Gastrocnemius medialis (tissue), 4 donors: ENCODE measurements around the gene RNU2-63P. TPM values are rescaled to one million over a fixed set of nuclear protein-coding genes. Genes with fewer than 3 reads are reported as not detected.
"Not testable (repeated sequence)": the region's sequence is repeated elsewhere in the genome, so short reads cannot be mapped to it uniquely, and the experiment has no call there.

ENCODE experiments used
- ATAC-seq, 2 donors: fragments of 150-250 bp; one replicate each; pipeline ENCODE4 v1.9.1; 2016
- DNase-seq, 2 donors: peaks; one replicate each; pipeline ENCODE4 v3.0.0-alpha.2; 2019
- H3K27ac ChIP-seq, 4 donors: fragments of 200-600 bp; sonication (generic); 1 replicate in 1 of 4; 2 replicates in 3 of 4; pipeline ENCODE4 v1.5.1; 2016 to 2018; ENCODE audit warnings: mild to moderate bottlenecking in 2 of 4, moderate library complexity in 1 of 4
- H3K27me3 ChIP-seq, 3 donors: fragments of 200-600 bp; sonication (generic) in 2 of 3; 1 replicate in 1 of 3; 2 replicates in 2 of 3; pipeline versions ENCODE4 v1.5.1 to v1.6.0; 2016 to 2019; ENCODE audit warnings: mild to moderate bottlenecking in 1 of 3, moderate library complexity in 1 of 3
- H3K36me3 ChIP-seq, 2 donors: fragments of 200-600 bp; sonication (generic) in 1 of 2; one replicate each; pipeline ENCODE4 v1.5.1; 2017 to 2018
- H3K4me1 ChIP-seq, 2 donors: fragments of 200-600 bp; sonication (generic) in 1 of 2; one replicate each; pipeline ENCODE4 v1.5.1; 2016 to 2017; ENCODE audit warnings: mild to moderate bottlenecking in 2 of 2
- H3K4me3 ChIP-seq, 4 donors: fragments of 200-600 bp; sonication (generic) in 3 of 4; 1 replicate in 1 of 4; 2 replicates in 3 of 4; pipeline ENCODE4 v1.5.1; 2016 to 2019; ENCODE audit warnings: mild to moderate bottlenecking in 2 of 4
- H3K9me3 ChIP-seq, 3 donors: fragments of 200-600 bp; sonication (generic) in 2 of 3; 1 replicate in 1 of 3; 2 replicates in 2 of 3; pipeline ENCODE4 v1.5.1; 2016 to 2019
- POLR2A ChIP-seq, 2 donors: fragments of 450-650 bp; IDR thresholded peaks; one replicate each; pipeline ENCODE4 v1.6.1; 2017; ENCODE audit warnings: antibody characterized with exemption in 2 of 2, mild to moderate bottlenecking in 2 of 2, moderate library complexity in 2 of 2
- in situ Hi-C, 4 donors: fragments of 200-750 bp; cut with MboI; loops; one replicate each; pipeline versions ENCODE4 v1.15.0 to v1.8.0; 2017; ENCODE audit warnings: low sequenced_read_pairs in 4 of 4
- intact Hi-C: fragments of 100-400 bp; cut with DNase I; formaldehyde crosslinking; loops from one replicate; pipeline ENCODE4 v1.15.1; 2023; ENCODE audit warnings: low total_unique reads
- total RNA-seq, 4 donors: library from RNA; depleted of rRNA; stranded (reverse); fragments of >200 nt; gene quantifications; one replicate each; pipeline versions ENCODE4 v1.1.0 to v1.2.3, GENCODE V29; 2016
- TF ChIP-seq, protein P1 (sequence below), 5 experiments: fragments of 450-650 bp in 3 of 5; fragments of 200-600 bp in 2 of 5; sonication (generic) in 2 of 5; IDR thresholded peaks in 4 of 5; conservative IDR thresholded peaks in 1 of 5; 1 replicate in 4 of 5; 2 replicates in 1 of 5; pipeline ENCODE4 v1.5.1; 2016 to 2019; ENCODE audit warnings: antibody characterized with exemption in 5 of 5, mild to moderate bottlenecking in 3 of 5, moderate library complexity in 3 of 5

Gene RNU2-63P
- total RNA-seq, 4 donors from 2014 or later: not detected

DNA sequence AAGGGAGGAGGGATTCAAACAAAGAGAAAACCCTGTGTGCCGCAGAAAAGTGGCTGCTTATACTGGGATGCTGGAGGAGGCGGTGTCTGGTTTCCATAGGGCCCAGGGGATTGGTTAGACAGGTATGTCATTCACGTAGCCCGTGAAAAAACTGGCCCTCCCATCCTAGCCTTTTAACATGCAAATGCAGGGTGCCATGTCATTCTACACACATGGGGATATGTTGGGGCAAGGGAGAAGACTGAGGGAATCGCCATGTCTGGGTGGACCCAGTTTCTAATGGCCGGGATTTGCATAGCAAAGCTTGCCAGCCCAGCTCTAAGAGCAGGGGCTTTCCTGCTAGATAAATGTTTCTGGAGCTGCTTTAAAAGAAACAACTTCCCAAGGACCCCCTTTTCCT lies 8.2 kb upstream of the RNU2-63P start:
- TF ChIP-seq, protein P1, sequence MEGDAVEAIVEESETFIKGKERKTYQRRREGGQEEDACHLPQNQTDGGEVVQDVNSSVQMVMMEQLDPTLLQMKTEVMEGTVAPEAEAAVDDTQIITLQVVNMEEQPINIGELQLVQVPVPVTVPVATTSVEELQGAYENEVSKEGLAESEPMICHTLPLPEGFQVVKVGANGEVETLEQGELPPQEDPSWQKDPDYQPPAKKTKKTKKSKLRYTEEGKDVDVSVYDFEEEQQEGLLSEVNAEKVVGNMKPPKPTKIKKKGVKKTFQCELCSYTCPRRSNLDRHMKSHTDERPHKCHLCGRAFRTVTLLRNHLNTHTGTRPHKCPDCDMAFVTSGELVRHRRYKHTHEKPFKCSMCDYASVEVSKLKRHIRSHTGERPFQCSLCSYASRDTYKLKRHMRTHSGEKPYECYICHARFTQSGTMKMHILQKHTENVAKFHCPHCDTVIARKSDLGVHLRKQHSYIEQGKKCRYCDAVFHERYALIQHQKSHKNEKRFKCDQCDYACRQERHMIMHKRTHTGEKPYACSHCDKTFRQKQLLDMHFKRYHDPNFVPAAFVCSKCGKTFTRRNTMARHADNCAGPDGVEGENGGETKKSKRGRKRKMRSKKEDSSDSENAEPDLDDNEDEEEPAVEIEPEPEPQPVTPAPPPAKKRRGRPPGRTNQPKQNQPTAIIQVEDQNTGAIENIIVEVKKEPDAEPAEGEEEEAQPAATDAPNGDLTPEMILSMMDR (IDR thresholded peaks at IDR 0.05 in 4 of 5, conservative IDR thresholded peaks at IDR 0.05 in 1 of 5): no peak
- no peak for TF ChIP-seq POLR2A (IDR thresholded peaks at IDR 0.05)
- in situ Hi-C loops (no loop called here), intact Hi-C loops (no loop called here)
- ATAC-seq (no peak), DNase-seq (no peak)
- Histone ChIP-seq H3K27me3 (no peaks in the 10 kb centered on the region), H3K36me3 (peaks cover 0 to 31% of the 10 kb centered on the region in 2 donors), H3K4me1 (no peaks in the 10 kb centered on the region), H3K4me3 (no peak overlapping the region), H3K9me3 (no peaks in the 10 kb centered on the region), H3K27ac (no peak overlapping the region)

DNA sequence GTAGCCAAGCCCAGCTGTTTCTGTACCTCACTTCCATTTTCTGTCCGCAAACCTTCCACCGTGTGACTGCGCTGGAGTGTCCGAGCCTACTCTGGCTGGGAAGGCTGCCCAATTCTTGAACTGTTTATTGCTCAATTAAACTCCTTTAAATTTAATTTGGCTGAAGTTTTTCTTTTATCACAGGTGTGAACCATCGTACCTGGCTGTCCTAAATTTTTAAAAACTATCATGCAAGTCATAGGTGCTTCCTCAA lies 6.2 kb upstream of the RNU2-63P start:
- intact Hi-C loops: no loop called here
- no peak for TF ChIP-seq POLR2A (IDR thresholded peaks at IDR 0.05)
- TF ChIP-seq, protein P1 (IDR thresholded peaks at IDR 0.05 in 4 of 5, conservative IDR thresholded peaks at IDR 0.05 in 1 of 5): no peak
- Histone ChIP-seq H3K36me3 (peaks cover 0 to 15% of the 10 kb centered on the region in 2 donors), H3K4me1 (no peaks in the 10 kb centered on the region), H3K9me3 (no peaks in the 10 kb centered on the region), H3K27ac (no peak overlapping the region), H3K4me3 (no peak overlapping the region), H3K27me3 (no peaks in the 10 kb centered on the region)
- no peak for ATAC-seq
- DNase-seq: no peak
- in situ Hi-C loops: no loop called here

DNA sequence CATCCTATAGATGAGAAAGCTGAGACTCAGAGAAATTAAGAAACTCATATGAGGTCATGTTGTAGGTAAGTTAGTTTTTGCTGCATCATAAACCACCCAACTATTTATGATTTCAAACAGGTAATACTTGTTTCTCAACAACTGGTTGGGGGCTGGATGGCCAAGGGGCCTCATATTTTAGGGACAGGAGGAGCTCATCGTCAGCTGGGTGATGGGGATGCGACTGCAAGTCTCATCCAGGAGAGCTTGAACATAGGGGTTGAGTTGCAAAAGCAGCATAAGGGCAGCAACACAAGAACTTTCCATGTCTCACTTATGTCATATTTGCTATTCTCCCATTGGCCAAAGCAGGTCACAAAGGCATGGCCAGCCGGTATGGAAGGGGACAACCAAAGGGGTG lies 3.6 kb upstream of the RNU2-63P start:
- Histone ChIP-seq H3K27me3 (no peaks in the 10 kb centered on the region), H3K4me3 (no peak overlapping the region), H3K9me3 (no peaks in the 10 kb centered on the region), H3K36me3 (no peaks in the 10 kb centered on the region), H3K27ac (no peak overlapping the region), H3K4me1 (no peaks in the 10 kb centered on the region)
- ATAC-seq (no peak), DNase-seq (no peak)
- intact Hi-C loops (loop anchor here (5.0 kb wide), 1 partner anchor 147 kb away; no protein-coding TSS in a partner anchor), in situ Hi-C loops (no loop called here)
- TF ChIP-seq POLR2A (IDR thresholded peaks at IDR 0.05): no peak
- TF ChIP-seq, protein P1 (IDR thresholded peaks at IDR 0.05 in 4 of 5, conservative IDR thresholded peaks at IDR 0.05 in 1 of 5): no peak

DNA sequence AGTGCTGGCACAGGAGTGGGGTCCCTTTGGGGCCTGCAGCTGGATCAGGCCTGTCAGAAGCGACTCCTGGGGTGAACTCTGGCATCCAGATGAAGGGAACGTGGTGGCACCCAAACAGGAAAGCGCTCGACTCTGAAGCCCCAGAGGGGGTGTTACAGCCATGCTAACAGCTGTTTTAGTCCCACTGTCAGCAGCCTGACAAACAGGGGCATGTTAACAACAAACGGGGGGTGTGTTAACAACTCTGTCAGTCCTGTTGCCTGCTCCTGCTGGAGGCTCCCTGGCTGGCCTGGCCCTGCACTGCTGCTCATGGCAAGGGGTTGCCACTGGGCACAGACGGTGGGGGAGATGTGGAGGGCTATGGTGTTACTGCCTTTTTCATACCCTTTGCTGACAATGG lies 2.6 kb upstream of the RNU2-63P start:
- ATAC-seq: no peak
- Histone ChIP-seq H3K9me3 (no peaks in the 10 kb centered on the region), H3K27me3 (no peaks in the 10 kb centered on the region), H3K36me3 (no peaks in the 10 kb centered on the region), H3K4me3 (no peak overlapping the region), H3K27ac (no peak overlapping the region), H3K4me1 (no peaks in the 10 kb centered on the region)
- TF ChIP-seq, protein P1 (IDR thresholded peaks at IDR 0.05 in 4 of 5, conservative IDR thresholded peaks at IDR 0.05 in 1 of 5): no peak
- no peak for TF ChIP-seq POLR2A (IDR thresholded peaks at IDR 0.05)
- in situ Hi-C loops: no loop called here
- intact Hi-C loops: loop anchor here (5.0 kb wide), 1 partner anchor 148 kb away; no protein-coding TSS in a partner anchor
- no peak for DNase-seq

- H3K27ac ChIP-seq, H3K4me3 ChIP-seq, ATAC-seq, H3K27me3 ChIP-seq, in situ Hi-C loops, H3K4me1 ChIP-seq, DNase-seq, H3K36me3 ChIP-seq, H3K9me3 ChIP-seq: not testable (repeated sequence)
- intact Hi-C loops: loop anchor here (5.0 kb wide), 1 partner anchor 149 kb away; no protein-coding TSS in a partner anchor
These were observed 1.9 kb upstream of the RNU2-63P start for GRCh38 chr2:88018077-88018805.

DNA sequence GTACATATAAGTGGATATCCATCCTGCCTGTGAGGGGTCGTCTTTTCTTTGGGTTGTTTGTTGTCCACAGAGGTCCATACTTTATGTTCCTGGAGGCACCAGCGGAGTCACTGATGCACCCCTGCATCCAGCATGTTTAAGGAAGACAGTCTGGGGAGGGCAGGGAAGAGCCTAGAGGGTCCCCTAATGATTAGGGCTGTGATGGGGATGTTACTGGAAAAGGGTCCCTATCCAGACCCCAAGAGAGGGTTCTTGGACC lies 1.4 kb upstream of the RNU2-63P start:
- H3K27ac ChIP-seq, ATAC-seq, H3K36me3 ChIP-seq, DNase-seq, H3K27me3 ChIP-seq, H3K4me3 ChIP-seq, H3K4me1 ChIP-seq, in situ Hi-C loops, H3K9me3 ChIP-seq: not testable (repeated sequence)
- intact Hi-C loops: loop anchor here (2.0 to 5.0 kb wide), 2 partner anchors 37 to 150 kb away; partner anchors contain the start of gene KRCC1
